Activated CD4-positive, alpha-beta T cell treated with anti-CD3 and anti-CD28 coated beads for 36 hours (primary cell): Measurements from ENCODE around the gene SLMAP. TPM values are rescaled to one million over a fixed set of nuclear protein-coding genes. Genes with fewer than 3 reads are reported as not detected.

ENCODE experiments used
- ATAC-seq: fragments of 200-7000 bp; cut with Tn5 transposase; one replicate; pipeline ENCODE4 v1.10.0; 2021; ENCODE audit warnings: mild to moderate bottlenecking, moderate library complexity
- CTCF ChIA-PET: fragments of 350-600 bp; sonication (Branson Sonifier 250); formaldehyde crosslinking; loops from one replicate; lab custom pipeline; 2021; ENCODE audit warnings: antibody characterized with exemption; lab: Charles Lee
- POLR2A ChIA-PET: fragments of 350-600 bp; sonication (Branson Sonifier 250); formaldehyde crosslinking; loops from one replicate; lab custom pipeline; 2021; ENCODE audit warnings: antibody characterized with exemption, inconsistent platforms; lab: Charles Lee
- DNase-seq: peaks from one replicate; pipeline ENCODE4 v3.0.0-alpha.2; 2020
- H3K27ac Mint-ChIP-seq: one replicate; pipeline ENCODE4 v1.8.0; 2021; ENCODE audit warnings: mixed read lengths
- H3K27me3 Mint-ChIP-seq: one replicate; pipeline ENCODE4 v1.8.0; 2021; ENCODE audit warnings: mixed read lengths
- H3K36me3 Mint-ChIP-seq: one replicate; pipeline ENCODE4 v1.8.0; 2021; ENCODE audit warnings: low read depth, mixed read lengths
- H3K4me1 Mint-ChIP-seq: one replicate; pipeline ENCODE4 v1.8.0; 2021; ENCODE audit warnings: mixed read lengths
- H3K4me3 Mint-ChIP-seq: one replicate; pipeline ENCODE4 v1.8.0; 2021; ENCODE audit warnings: mild to moderate bottlenecking, moderate library complexity, mixed read lengths
- H3K9me3 Mint-ChIP-seq: one replicate; pipeline ENCODE4 v1.8.0; 2021; ENCODE audit warnings: low read depth, mixed read lengths
- intact Hi-C, 2 experiments: fragments of 100-400 bp; cut with DNase I in 1 of 2; cut with micrococcal nuclease in 1 of 2; formaldehyde crosslinking; loops; one replicate each; pipeline versions ENCODE4 v1.14.2 to v1.15.1; 2022 to 2024; cut with DNase I, micrococcal nuclease
- total RNA-seq, 2 experiments: library from RNA; stranded (reverse); gene quantifications; one replicate each; pipeline ENCODE4 v1.2.3, GENCODE V29; 2021

Gene SLMAP
- total RNA-seq, 2 experiments from 2014 or later: 43.1 to 55.3 TPM

DNA sequence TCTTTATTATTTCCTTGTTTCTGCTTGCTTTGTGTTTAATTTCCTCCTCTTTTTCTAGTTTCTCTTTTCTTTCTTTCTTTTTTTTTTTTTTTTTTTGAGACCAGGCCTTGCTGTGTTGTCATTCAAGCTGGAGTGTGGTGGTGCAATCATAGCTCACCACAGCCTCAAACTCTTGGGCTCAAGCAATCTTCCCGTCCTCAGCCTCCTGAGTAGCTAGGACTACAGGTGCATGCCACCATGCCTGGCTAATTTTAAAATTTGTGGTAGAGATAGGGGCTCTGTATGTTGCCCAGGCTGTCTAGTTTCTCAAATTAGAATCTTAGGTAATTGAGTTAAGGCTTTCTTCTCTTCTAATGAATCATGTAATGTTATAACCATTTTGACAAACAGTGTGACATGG lies 22.4 kb downstream of the SLMAP start:
- DNase-seq (no peak), ATAC-seq (no peak)
- Mint-ChIP-seq H3K27ac (no peak overlapping the region), H3K36me3 (peaks cover 13% of the 10 kb centered on the region), H3K9me3 (no peaks in the 10 kb centered on the region), H3K27me3 (no peaks in the 10 kb centered on the region), H3K4me1 (peaks cover 18% of the 10 kb centered on the region), H3K4me3 (no peak overlapping the region)
- POLR2A ChIA-PET: no interaction called here
- intact Hi-C loops: no loop called here
- CTCF ChIA-PET: no interaction called here

DNA sequence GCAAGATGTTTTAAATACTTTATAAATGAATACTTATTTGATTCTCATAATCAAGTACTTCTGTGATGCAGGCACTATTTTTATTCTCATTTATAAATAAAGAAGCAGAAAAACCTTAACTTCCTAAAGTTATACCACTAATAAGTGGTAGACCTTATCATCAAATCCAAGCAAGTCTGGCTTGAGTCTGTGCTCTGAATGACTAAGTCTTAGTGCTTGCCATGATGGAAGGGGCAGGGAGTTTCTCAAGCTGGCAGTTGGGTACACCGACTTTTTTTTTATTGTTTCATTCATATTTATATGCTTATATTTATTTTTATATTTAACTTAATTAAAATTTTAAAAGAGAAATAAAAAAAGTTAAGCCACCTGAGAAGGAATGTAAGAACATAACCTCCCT lies 23.6 kb downstream of the SLMAP start:
- peaks cover 27% of the 10 kb centered on the region for H3K4me1 Mint-ChIP-seq
- ChIA-PET CTCF (no interaction called here), POLR2A (interaction anchor here (0.7 kb wide), 1 partner anchor 462 kb away, joined by 4 read pairs; no protein-coding TSS in a partner anchor)
- DNase-seq: no peak
- no peaks in the 10 kb centered on the region for H3K9me3 Mint-ChIP-seq
- no peak for ATAC-seq
- no peaks in the 10 kb centered on the region for H3K27me3 Mint-ChIP-seq
- H3K4me3 Mint-ChIP-seq: no peak overlapping the region
- H3K27ac Mint-ChIP-seq: no peak overlapping the region
- intact Hi-C loops: no loop called here
- H3K36me3 Mint-ChIP-seq: peaks cover 13% of the 10 kb centered on the region

DNA sequence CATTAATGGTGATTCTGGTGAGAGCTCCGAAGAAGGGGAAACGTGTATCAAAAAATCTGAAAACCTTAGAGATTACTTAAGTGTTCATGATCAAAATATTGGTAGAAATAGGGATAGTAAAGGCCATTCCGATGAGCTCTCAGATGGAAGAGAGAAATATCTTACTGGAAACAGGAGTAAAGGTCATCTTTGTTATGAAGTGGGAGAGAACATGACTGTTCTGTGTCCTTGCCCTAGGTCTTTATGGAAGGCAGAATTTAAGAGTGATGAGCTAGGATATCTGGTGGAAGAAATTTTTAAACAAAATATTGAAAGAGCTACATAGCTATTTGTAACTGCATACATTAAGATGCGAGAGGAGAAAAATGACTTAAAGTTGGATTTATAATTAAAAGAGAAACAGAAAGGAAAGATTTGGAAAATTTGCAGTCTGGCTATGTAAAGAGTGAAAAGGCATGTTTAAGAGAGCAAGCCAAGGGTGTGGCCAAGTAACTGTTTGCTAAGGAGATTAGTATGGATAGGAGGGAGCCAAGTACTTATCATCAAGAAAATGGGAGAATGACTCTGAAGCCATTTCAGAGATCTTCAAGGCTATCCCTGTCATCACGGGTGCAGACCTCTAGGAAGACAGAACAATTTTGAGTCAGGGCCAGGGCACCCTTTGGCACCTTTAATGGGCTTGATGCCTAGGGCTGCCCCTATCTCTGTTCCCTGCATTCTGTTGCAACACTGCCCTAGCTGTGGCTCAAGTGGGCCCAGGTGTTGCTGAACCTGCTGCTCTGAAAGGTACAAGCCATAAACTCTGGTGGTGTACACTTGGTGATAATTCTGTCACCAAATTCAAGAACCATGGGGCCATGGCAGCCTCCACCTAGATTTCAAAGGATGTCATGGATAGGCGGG lies 27.3 kb downstream of the SLMAP start:
- no peaks in the 10 kb centered on the region for H3K27me3 Mint-ChIP-seq
- H3K4me3 Mint-ChIP-seq: no peak overlapping the region
- H3K27ac Mint-ChIP-seq: no peak overlapping the region
- POLR2A ChIA-PET: no interaction called here
- CTCF ChIA-PET: interaction anchor here (0.7 to 2.0 kb wide), 2 partner anchors 13 to 15 kb away, joined by 3 to 5 read pairs; no protein-coding TSS in a partner anchor
- peaks cover 22% of the 10 kb centered on the region for H3K4me1 Mint-ChIP-seq
- no peak for DNase-seq
- intact Hi-C loops: no loop called here
- no peak for ATAC-seq
- H3K9me3 Mint-ChIP-seq: no peaks in the 10 kb centered on the region
- peaks cover 12% of the 10 kb centered on the region for H3K36me3 Mint-ChIP-seq

DNA sequence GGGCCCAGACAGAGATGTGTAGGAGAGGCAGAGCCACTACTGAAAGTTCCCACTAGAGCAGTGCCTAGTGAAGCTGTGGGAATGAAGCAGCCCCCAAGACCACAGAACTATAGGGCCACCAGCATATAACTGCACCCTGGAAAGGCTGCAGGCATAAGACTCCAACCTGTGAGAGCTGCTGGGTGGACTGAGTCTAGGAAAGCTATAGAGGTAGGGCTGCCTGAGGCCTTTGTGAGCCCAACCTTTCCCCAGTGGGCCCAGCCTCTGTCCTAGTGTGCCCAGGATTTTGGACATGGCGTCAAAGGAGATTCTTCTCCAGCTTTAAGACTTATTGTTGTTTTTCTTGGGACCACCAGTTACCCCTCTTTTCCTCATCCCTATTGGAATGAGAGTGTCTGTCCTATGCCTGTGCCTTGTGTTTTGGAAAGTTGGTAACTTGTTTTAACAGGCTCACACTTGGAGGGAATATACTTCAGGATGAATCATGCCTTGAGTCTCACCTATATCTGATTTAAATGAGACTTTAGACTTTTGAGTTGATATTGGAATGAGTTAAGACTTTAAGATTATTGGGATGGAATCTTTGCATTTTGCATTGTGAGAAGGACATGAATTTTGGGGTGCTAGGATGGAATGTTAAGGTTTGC lies 28.1 kb downstream of the SLMAP start:
- DNase-seq: no peak
- CTCF ChIA-PET: interaction anchor here (2.0 kb wide), 1 partner anchor 14 kb away, joined by 5 read pairs; no protein-coding TSS in a partner anchor
- H3K36me3 Mint-ChIP-seq: peaks cover 12% of the 10 kb centered on the region
- ATAC-seq: no peak
- H3K27me3 Mint-ChIP-seq: no peaks in the 10 kb centered on the region
- H3K27ac Mint-ChIP-seq: no peak overlapping the region
- POLR2A ChIA-PET: no interaction called here
- H3K4me1 Mint-ChIP-seq: peaks cover 19% of the 10 kb centered on the region
- no peak overlapping the region for H3K4me3 Mint-ChIP-seq
- no peaks in the 10 kb centered on the region for H3K9me3 Mint-ChIP-seq
- intact Hi-C loops: no loop called here

DNA sequence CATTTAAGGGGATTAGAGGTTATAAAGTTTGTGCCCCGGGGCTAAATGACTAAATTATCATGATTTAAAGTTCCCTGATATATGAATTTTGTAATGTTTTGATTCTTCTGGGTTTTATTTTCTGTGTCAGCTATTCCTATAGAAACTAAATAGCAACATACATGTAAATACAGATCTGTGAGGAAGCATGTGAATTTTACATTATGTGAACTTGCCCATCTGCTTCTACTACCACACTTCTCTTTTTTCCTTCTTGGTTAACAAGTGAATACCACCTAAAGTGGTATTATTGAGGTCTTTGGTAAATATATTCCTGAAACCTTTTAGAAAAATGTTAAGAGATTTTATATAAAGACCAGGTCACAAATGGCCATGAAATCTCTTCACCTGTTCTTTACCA lies 29.3 kb downstream of the SLMAP start:
- CTCF ChIA-PET: interaction anchor here (0.6 to 1.6 kb wide), 2 partner anchors 13 to 332 kb away, joined by 4 to 6 read pairs; no protein-coding TSS in a partner anchor
- H3K27me3 Mint-ChIP-seq: no peaks in the 10 kb centered on the region
- H3K4me3 Mint-ChIP-seq: no peak overlapping the region
- peaks cover 19% of the 10 kb centered on the region for H3K4me1 Mint-ChIP-seq
- POLR2A ChIA-PET: no interaction called here
- DNase-seq (no peak), ATAC-seq (no peak)
- peaks cover 12% of the 10 kb centered on the region for H3K36me3 Mint-ChIP-seq
- H3K27ac Mint-ChIP-seq: no peak overlapping the region
- intact Hi-C loops: no loop called here
- no peaks in the 10 kb centered on the region for H3K9me3 Mint-ChIP-seq

DNA sequence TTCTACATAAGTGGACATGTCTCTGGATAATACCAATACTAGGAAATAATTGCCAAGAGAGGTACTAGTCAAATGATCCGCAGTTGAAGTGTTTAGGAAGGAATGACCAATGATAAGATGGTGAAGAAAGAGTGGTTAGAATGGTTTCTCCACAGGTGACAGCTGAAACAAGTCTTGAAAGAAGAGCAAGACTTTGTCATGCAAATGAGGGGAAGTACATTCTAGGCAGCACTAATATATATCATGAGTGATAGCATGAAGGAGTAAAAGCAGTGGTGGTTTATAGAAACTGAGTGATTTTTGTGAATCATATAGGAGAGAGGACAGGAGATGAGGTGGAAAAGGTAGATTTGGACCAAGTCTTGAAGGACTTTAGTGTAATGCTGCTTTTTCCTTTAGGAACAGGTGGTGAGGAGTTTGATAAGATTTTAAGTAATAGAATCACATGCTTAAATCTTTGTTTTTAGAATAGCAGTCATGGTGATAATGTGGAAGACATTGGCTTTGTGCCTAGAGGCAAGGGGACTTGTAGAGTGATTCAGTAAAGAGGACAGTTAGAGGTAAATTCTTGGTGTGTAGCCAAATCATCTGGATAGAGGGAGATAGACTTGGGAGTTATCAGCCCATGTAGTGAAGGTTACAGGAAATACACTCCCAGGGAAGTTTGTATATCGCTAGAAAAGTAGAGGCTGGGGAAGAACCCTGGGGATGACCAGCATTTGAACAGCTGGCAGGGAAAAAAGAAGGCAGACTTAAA lies 31.9 kb downstream of the SLMAP start:
- Mint-ChIP-seq H3K4me1 (peaks cover 18% of the 10 kb centered on the region), H3K36me3 (peaks cover 3% of the 10 kb centered on the region), H3K9me3 (no peaks in the 10 kb centered on the region), H3K4me3 (no peak overlapping the region), H3K27ac (no peak overlapping the region), H3K27me3 (no peaks in the 10 kb centered on the region)
- ChIA-PET POLR2A (interaction anchor here (0.6 kb wide), 1 partner anchor 32 kb away, joined by 3 read pairs; the partner anchor contains the start of gene SLMAP), CTCF (interaction anchor here (0.8 to 1.2 kb wide), 2 partner anchors 24 to 38 kb away, joined by 3 read pairs; no protein-coding TSS in a partner anchor)
- peak; percentile 95 for ATAC-seq
- DNase-seq: no peak
- intact Hi-C loops: loop anchor here in 1 of 2 experiments (1.0 kb wide), 1 partner anchor 32 kb away; the partner anchor contains the start of gene SLMAP

DNA sequence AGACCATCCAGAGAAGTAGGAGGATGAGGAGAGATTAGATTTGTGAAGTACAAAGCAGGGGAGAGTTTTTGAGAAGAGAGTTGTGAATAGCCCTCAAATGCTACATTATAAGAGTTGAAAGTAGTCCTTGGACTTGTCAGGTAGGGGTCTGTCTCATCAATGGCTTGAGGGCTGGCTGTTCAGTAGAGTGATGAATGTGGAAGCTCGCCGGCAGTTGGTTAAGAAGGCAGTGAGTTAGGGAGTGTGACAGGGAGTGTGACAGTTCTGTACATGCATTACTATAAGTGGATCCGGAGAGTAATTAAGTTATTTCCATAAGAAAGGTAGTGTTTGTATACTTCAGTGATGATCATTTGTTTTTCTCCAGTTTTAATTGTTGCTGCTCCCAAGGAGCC lies 32.5 kb downstream of the SLMAP start:
- Mint-ChIP-seq H3K27me3 (no peaks in the 10 kb centered on the region), H3K4me1 (peaks cover 18% of the 10 kb centered on the region), H3K9me3 (no peaks in the 10 kb centered on the region), H3K27ac (no peak overlapping the region), H3K36me3 (no peaks in the 10 kb centered on the region), H3K4me3 (no peak overlapping the region)
- intact Hi-C loops: loop anchor here in 1 of 2 experiments (1.0 kb wide), 1 partner anchor 32 kb away; the partner anchor contains the start of gene SLMAP
- ATAC-seq (no peak), DNase-seq (no peak)
- ChIA-PET CTCF (no interaction called here), POLR2A (interaction anchor here (0.6 kb wide), 1 partner anchor 33 kb away, joined by 3 read pairs; the partner anchor contains the start of gene SLMAP)

DNA sequence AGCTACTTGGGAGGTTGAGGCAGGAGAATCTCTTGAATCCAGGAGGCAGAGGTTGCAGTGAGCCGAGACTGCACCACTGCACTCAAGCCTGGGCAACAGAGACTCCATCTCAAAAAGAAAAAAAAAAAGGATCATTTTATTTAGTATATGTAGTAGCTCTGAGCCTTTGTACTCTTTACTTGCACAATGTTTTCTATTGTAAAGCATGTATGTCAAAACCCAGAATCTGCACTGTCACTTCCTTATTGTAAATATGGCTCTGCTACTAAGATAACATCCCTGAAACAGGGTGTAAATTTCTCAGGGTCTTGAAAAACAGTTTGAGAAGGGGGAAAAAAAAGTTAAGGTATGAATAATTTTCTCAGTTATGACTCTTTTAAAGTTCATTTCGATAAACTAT lies 35.1 kb downstream of the SLMAP start:
- intact Hi-C loops: no loop called here
- H3K4me1 Mint-ChIP-seq: peaks cover 28% of the 10 kb centered on the region
- ATAC-seq (no peak), DNase-seq (no peak)
- no peaks in the 10 kb centered on the region for H3K9me3 Mint-ChIP-seq
- ChIA-PET CTCF (interaction anchor here (0.6 to 1.0 kb wide), 2 partner anchors 9 to 177 kb away, joined by 3 to 4 read pairs; no protein-coding TSS in a partner anchor), POLR2A (no interaction called here)
- no peaks in the 10 kb centered on the region for H3K27me3 Mint-ChIP-seq
- no peak overlapping the region for H3K4me3 Mint-ChIP-seq
- peaks cover 2% of the 10 kb centered on the region for H3K36me3 Mint-ChIP-seq
- H3K27ac Mint-ChIP-seq: no peak overlapping the region

DNA sequence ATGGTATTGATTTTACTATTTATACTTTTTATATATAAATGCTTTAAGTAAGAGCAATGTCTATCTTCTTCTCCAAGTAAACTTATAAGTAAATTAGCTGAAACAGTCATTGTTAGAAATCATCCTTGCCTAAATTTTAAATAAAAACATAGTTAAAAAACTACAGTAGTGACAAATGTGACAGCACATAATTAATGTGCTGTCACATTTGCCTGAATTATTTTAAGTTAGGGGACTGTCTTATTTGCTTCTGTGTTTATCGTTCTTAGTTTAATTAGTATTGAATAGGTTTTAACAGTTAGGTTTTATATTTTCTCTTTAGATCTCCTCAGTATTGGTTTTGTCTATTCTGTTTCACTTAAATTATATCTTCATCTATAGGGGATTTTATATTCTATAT lies 36.1 kb downstream of the SLMAP start:
- H3K36me3 Mint-ChIP-seq: peaks cover 2% of the 10 kb centered on the region
- no peaks in the 10 kb centered on the region for H3K27me3 Mint-ChIP-seq
- H3K4me3 Mint-ChIP-seq: no peak overlapping the region
- H3K27ac Mint-ChIP-seq: no peak overlapping the region
- H3K9me3 Mint-ChIP-seq: no peaks in the 10 kb centered on the region
- peaks cover 30% of the 10 kb centered on the region for H3K4me1 Mint-ChIP-seq
- CTCF ChIA-PET: no interaction called here
- DNase-seq (no peak), ATAC-seq (no peak)
- intact Hi-C loops: no loop called here
- POLR2A ChIA-PET: no interaction called here

DNA sequence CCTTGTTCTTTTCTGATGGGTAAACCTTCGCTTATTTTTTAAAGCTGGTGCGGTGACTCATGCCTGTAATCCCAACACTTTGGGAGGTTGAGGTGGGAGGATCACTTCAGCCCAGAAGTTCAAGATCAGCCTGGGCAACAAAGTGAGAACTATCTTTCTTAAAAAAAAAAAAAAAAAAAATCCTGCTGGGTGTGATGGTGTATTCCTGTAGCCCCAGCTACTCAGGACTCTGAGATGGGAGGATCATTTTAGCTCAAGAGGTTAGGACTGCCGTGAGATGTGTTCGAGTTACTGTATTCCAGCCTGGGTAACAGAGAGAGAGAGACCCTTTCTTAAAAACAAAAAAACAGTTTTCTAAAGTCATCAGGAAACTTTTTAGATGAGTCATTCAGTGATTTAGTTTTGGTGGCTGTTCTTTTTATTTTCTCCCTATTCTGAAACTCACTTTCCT lies 37.7 kb downstream of the SLMAP start:
- H3K27me3 Mint-ChIP-seq: no peaks in the 10 kb centered on the region
- H3K4me3 Mint-ChIP-seq: no peak overlapping the region
- ATAC-seq (peak; percentile 60), DNase-seq (no peak)
- H3K36me3 Mint-ChIP-seq: peaks cover 2% of the 10 kb centered on the region
- intact Hi-C loops: no loop called here
- peak overlapping the region; percentile 16 for H3K27ac Mint-ChIP-seq
- ChIA-PET CTCF (interaction anchor here (0.7 to 1.1 kb wide), 2 partner anchors 38 to 310 kb away, joined by 3 read pairs; partner anchors contain the start of gene SLMAP), POLR2A (interaction anchor here (0.6 kb wide), 1 partner anchor 198 kb away, joined by 17 read pairs; no protein-coding TSS in a partner anchor)
- H3K4me1 Mint-ChIP-seq: peaks cover 39% of the 10 kb centered on the region
- H3K9me3 Mint-ChIP-seq: no peaks in the 10 kb centered on the region

DNA sequence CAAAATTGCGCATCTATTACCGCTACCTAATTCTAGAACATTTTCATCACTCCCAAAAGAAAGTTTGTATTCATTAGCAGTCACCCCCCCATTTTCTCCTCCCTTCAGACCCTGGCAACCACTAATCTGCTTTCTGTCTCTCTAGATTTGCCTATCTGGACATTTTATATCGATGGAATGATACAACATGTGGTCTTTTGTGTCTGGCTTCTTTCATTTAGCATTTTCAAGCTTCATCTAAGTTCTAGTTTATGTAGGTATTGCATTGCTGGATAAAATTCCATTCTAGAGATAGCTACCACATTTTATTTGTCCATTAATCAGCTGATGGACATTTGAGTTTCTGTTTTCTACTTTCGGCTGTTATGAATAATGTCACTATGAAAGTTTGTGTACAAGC lies 38.4 kb downstream of the SLMAP start:
- no peak for ATAC-seq
- no peak for DNase-seq
- Mint-ChIP-seq H3K36me3 (peaks cover 2% of the 10 kb centered on the region), H3K27ac (no peak overlapping the region), H3K9me3 (no peaks in the 10 kb centered on the region), H3K4me1 (peaks cover 39% of the 10 kb centered on the region), H3K27me3 (no peaks in the 10 kb centered on the region), H3K4me3 (no peak overlapping the region)
- ChIA-PET CTCF (no interaction called here), POLR2A (no interaction called here)
- intact Hi-C loops: no loop called here
